ENCODE data around the gene OR52A5.
"Not testable (repeated sequence)": the region's sequence is repeated elsewhere in the genome, so short reads cannot be mapped to it uniquely, and the experiment has no call there.

OR52A5 gene

DNA sequence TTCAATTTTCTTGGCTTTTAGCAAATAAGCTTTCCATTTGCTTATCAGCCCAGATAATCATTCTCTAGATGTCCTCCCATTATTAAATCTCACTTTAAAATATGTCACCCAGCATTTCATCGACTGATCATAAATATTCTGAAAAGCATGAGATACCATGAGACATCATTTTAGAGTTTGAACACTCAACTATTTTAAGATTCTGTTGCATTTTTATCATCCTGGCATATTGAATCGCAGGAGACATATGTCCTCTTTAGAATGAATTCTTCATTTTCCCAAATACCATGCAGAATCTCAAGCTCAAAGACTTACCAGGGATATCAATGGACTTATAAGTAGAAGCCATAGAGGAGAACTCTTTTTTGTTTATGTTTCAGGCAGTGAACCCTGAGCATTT, at the start of gene OR52A5:
Gene OR52A5 (minus strand): TSS at position 361 of the 400 bp plus-strand sequence. CDS start 5,714 bp downstream, outside the sequence.
- DNase-seq (ENCODE audit: low read depth, low spot score) = no peak

DNA sequence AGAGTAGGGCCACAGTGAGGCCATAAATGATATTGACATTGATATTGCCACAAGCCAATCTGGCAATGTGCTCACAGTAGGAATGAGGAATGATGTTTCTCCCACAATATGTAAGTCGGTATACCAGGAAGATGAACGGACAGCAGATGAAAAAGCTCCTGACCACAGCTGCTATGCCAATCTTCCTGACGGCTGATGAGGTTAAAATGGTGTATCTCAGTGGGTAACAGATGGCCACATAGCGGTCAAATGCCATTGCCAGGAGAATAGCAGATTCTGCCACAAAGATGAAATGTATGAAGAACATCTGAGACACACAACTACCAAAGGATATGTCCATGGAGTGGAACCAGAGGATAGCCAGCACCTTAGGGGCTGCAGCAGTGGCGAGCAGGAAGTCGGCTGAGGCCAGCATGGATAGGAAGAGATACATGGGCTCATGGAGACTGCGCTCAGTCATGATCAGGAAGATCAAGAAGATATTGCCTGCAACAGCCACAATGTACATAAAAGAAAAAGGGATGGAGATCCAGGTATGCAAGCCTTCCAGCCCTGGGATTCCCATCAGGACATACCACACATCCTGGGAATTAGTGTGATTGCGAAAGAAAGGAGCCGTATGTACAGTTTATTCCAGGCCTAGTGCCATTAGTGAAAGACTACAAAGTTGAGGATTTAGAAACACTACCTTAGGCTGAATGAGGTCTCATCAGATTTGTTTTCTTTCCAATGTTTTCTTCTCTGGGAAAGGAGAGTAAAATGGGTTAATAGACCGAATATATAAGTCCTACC, 40.1 kb upstream of the OR52A5 start:
- DNase-seq (ENCODE audit: low read depth, low spot score) = no peak

DNA sequence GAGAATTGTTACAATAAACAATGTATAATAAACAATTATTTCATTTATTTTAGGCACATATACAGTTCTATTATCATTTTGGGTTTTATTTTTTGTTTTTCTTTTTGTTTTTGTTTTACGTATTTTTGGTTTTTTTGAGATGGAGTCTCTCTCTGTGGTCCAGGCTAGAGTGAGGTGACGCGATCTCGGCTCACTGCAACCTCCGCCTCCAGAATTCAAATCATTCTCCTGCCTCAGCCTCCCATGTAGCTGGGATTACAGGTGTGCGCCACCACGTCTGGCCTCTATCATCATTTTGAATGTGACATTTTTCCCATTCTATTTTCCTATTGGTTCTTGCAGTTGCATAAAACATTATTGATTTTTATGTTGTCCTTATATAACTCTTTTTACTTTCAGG, 36.8 kb upstream of the OR52A5 start:
- no peak for DNase-seq (ENCODE audit: low read depth, low spot score)

DNA sequence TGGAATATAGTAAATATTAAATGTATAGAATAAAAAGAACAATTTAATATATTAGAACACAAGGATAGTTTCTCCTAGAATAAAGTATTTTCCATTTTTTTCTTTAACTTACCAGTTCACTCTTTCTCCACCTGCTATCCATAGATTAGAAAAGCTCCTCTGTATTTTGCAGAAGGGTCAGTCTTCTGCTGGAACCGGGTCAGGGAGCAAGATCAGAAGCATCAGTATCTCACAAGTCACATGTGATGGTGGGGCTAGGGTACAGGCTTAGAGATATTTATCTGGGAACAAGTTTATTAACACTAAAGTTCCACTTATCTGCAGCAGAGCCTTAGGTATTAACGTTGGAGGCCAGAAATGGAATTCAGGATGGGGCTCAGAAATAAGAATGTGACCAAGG, 33.7 kb upstream of the OR52A5 start:
- no peak for DNase-seq (ENCODE audit: low read depth, low spot score)

DNA sequence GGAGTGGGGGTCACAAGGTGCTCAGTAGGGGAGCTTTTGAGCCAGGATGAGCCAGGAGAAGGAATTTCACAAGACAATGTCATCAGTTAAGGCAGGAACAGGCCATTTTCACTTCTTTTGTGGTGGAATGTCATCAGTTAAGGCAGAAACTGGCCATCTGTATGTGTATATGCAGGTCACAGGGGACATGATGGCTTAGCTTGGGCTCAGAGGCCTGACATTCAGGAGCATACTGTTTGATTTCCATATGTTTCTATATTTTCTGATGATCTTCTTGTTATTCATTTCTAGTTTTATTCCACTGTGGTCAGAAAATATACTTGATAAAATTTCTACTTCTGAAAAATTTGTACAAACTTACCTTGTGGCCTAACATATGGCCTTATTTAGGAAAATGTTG, 27.7 kb upstream of the OR52A5 start:
- DNase-seq (ENCODE audit: low read depth, low spot score) = not testable (repeated sequence)

DNA sequence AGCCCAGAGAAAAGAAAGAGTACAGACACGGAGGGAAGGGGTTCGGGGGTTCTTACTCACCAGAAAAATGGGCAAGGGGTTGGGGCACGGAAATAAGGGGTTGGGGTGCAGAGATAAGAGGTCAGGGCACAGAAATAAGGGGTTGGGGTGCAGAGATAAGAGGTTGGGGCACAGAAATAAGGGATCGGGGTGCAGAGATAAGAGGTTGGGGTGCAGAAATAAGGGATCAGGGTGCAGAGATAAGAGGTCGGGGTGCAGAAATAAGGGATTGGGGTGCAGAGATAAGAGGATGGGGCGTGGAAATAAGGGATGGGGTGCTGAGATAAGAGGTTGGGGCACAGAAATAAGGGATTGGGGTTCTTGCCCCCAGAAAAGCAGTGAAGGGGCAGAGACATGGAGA, 26.7 kb upstream of the OR52A5 start:
- DNase-seq (ENCODE audit: low read depth, low spot score) = not testable (repeated sequence)

DNA sequence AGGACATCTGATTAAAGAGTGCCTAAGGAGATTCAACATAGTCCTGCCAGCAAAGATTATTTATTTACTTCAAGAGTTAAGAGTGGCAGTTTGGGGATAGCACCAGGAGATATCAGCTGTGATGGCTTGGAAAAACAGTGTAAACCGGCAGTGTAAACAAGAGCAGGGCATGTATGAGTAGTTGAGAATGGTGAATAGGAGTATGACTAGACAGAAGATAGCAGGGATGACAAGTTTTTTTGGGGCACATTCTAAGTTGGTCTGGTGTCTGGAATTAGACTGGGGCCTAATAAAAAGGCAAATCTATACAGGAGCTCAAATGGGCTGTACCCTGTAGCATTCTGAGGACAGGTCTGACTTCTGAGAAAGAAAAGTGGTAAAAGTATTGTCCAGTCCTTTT, 22.9 kb upstream of the OR52A5 start:
- not testable (repeated sequence) for DNase-seq (ENCODE audit: low read depth, low spot score)

DNA sequence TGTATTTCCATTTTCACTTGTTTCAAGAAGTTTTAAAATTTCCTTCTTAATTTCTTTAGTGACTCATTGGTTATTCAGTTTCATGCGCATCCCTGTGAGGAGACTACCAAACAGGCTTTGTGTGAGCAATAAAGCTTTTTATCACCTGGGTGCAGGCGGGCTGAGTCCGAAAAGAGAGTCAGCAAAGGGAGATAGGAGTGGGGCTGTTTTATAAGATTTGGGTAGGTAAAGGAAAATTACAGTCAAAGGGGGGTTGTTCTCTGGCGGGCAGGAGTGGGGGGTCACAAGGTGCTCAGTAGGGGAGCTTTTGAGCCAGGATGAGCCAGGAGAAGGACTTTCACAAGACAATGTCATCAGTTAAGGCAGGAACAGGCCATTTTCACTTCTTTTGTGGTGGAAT, 22.1 kb upstream of the OR52A5 start:
- DNase-seq (ENCODE audit: low read depth, low spot score) = not testable (repeated sequence)

DNA sequence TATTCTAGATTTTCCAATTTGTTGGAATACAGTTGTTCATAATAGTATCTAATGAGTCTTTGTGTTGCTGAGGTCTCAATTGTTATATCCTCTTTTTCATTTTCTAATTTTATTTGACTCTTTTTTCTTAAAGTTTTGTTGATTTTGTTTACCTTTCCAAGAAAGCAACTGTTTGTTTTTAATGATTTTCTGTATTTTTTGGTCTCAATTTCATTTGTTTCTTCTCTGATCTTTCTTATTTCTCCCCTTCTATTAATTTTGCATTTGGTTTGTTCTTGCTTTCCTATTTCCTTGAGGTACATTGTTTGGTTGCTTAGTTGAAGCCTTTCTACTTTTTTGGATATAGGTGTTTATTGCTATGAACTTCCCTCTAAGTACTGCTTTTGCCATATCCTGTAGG, 21.6 kb upstream of the OR52A5 start:
- DNase-seq (ENCODE audit: low read depth, low spot score) = no peak

DNA sequence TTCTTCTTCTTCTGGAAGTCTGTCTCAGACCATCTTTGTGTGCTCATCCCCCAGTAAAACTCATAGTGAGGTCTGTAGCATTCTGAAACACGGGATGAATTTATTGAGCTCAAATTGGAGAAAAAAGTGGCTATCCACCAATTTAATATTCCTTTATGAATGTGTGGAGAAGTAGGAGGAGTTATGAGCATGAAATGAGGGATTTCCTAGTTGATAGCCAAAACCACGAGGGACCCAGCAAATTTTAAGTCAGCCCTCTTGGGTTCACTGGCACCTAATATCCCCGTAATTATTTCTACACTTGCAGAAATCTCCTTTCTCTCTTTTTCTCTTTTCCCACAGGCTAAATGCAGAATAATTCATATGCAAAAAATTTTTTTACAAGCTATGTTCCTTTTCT, 16.5 kb upstream of the OR52A5 start, which contains the start of gene OR52A1:
Gene OR52A1 (minus strand): TSS at position 101 of the 400 bp plus-strand sequence. CDS start 2,388 bp downstream, outside the sequence.
- no peak for DNase-seq (ENCODE audit: low read depth, low spot score)

DNA sequence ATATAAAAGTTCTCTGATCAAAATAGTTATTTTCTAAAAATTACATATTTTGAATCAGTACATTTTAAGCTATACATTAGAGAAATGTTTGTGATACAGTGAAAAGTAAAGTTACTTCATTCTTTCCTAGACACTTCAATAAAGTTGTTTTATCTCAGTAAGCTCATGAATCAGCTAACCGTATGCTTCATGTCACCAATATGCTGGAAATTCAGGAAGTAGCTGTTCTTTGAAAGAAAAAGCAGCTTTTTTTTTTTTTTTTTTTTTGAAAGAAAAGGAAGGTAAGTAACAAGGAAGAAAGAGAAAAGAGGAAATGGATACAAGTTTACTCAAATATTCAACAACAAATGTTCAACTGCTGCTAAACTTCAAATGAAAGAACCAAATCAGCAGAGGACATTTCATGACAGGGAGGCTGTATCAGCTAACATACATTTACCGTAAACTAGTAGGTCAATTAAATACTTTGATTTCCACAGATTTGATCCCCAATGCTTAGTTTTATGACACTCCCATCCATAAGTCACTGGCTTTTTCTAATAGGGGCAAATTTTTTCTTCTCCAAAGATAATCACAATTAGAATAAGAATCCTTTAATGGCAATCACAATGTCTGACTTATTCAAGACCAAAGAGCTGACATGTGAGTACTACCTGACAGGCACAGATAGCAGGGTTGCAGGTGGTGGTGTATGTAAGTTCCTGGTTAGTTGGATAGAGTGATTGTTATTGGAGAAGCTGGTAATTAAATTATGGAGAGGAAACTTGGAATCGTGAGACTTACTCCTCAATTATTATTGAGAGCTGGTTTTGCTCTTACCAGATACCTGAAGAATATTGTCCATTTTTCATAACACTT, 15.6 kb upstream of the OR52A5 start:
- DNase-seq (ENCODE audit: low read depth, low spot score) = no peak

DNA sequence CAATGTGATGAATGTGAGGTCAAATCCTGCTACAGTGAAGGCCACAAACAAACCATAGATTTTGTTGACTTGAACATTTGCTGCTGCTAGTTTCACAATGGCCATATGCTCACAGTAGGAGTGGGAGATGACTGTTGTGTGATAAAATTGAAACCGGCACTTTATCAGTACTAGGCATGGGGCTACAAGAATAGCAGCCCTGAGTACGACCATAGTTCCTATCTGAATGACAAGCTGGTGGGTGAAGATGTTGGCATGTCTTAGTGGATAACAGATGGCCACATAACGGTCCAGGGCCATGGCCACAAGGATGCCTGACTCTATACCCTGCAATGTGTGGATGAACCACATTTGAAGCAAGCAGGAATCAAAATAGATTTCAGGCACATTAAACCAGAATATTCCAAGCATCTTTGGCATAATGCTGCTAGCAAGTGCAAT, 13.6 kb upstream of the OR52A5 start:
- no peak for DNase-seq (ENCODE audit: low read depth, low spot score)

DNA sequence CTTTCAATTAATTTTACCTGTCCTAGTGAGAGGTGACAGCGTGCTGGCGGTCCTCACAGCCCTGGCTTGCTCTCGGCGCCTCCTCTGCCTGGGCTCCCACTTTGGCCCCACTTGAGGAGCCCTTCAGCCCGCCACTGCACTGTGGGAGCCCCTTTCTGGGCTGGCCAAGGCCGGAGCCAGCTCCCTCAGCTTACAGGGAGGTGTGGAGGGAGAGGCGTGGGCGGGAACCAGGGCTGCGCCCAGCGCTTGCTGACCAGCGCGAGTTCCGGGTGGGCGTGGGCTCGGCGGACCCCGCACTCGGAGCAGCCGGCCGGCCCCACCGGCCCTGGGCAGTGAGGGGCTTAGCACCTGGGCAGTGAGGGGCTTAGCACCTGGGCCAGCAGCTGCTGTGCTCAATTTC, 6.0 kb upstream of the OR52A5 start:
- DNase-seq (ENCODE audit: low read depth, low spot score) = not testable (repeated sequence)

DNA sequence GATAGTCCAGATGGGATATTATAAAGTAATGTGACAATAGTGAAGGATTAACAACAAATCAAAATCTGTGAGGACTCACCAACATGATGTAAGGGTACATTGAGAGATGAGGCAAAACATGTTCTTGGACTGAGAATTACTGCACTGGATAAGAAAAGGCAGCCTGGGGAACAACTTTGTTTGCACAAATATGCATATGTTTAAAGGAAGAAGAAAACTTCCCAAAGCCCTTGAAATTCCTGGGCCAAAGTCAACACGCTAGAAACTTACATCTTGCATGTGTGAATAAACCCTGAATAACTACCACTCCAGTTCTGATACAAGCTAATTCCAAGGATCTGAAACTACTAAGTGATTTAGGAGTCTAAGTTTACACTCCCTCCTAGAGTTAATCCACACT, 1.1 kb downstream of the OR52A5 start:
- DNase-seq (ENCODE audit: low read depth, low spot score) = peak; percentile 1

DNA sequence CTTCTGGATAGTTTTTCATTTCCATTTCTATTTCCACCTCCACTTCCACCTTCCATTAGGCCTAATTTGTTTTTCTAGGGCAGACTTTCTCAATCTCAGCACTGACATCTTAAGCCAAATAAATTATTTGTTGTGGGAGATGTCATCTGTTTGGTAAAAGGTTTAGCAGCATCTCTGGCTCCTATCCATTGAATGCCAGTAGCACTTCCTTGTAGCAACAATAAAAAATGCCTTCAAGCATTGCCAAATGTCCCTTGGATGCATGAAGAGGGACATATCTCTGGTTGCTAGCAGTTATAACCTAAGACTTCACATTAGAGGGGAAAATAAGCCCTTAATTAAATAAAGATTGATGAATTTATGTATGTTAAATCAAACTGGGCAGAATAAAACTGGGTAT, 1.9 kb downstream of the OR52A5 start:
- no peak for DNase-seq (ENCODE audit: low read depth, low spot score)

DNA sequence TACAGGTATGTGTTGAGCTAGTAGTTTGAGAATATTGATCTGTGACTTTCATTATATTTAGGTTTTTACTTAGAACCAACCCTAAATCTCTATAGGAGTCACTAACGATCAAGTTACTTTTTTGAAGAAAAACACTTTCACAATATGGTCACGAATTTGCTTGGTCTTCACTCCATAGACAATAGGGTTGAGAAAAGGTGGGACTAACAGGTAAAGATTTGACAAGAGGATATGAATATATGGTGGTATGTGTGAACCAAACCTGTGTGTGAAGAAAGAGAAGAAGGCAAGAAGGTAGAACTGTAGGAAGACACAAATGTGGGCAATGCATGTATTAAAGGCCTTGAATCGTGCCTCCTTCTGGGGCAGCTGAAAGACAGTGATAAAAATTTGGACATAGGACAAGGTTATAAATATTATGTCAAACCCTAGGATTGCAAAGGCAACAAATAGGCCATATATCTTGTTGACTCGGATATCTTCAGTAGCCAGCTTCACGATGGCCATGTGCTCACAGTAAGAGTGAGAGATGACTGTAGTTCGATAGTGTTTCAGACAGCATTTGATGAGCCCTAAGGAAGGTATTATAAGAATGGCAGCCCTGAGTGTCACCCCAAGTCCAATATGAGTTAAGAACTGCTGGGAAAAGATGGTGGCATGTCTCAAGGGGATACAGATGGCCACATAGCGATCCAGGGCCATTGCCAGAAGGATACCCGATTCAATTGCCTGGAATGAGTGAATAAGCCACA, 6.4 kb downstream of the OR52A5 start:
- DNase-seq (ENCODE audit: low read depth, low spot score) = no peak

DNA sequence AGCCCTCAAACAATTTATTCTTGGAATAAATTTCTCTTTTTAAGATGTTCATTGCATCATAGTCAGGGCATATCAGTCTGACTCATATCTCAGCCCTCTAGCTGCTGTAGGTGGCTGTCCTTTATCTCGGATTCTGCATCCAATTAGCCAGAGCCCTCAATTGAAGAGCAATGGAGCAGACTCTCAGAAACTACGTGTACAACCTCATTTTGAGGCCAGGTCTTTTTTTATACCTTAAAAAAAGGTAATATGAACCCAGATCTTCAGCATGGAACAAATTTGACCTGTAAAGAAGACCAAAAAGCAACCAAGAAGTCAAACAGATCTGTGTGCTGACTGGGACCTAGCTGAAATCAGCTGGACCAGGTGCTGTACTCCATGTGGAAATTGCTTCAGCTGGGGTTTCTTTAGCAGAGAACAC, 8.7 kb downstream of the OR52A5 start:
- DNase-seq (ENCODE audit: low read depth, low spot score) = no peak

DNA sequence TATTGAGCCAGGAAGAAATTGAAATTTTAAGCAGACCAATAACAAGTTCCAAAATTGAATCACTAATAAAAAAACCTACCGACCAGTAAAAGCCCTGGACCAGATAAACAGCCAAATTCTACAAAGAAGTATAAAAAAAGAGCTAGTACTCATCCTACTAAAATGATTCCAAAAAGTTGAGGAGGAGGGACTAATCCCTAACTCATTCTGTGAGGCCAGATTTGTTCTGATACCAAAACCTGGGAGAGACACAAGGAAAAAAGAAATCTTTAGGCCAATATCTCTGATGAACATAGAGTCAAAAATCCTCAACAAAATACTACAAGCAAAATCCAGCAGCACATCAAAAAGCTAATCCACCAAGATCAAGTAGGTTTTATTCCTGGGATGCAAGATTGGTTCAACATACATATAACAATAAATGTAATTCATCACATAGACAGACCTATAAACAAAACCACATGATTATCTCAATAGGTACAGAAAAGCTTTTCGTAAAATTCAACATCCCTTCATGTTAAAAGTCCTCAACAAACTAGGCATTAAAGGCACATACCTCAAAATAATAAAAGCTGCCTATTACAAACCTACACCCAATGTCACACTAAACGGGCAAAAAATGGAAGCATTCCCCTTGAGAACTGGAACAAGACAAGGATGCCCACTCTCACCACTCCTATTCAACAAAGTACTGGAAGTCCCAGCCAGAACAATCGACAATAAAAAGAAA, 13.1 kb downstream of the OR52A5 start:
- DNase-seq (ENCODE audit: low read depth, low spot score) = no peak

DNA sequence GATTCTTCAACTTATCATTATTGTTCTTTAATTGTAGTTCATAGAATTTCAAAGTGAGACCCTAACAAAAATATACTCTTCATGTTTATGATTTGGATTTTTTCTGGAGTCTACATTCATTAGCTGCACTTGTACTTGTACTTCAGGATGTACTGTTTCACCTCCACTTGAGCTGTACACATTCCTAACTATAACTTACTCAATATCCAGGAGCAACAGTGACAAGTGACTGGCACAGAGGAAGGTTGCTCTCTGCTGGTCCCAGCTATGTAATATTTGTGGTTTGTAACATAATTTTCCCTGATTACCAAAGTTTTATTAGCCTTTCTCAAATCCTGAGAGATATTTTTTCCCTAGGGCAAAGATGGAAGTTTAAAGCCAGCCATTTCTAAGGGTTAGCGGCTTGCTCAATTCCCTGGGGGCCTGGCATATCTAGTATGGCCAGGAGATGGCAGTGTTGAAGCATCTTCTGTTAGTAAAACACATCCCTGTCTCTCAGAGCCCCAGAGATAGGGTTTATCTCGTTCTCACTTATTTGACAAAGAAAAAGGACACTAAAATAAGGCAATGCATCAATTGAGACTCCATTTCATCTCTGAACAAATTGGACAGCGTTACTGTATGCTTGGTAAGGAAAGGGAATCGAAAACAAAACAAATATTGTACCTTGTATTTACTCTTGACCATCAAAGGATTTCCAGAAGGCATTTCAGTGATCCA, 14.2 kb downstream of the OR52A5 start:
- peak; percentile 75 for DNase-seq (ENCODE audit: low read depth, low spot score)

DNA sequence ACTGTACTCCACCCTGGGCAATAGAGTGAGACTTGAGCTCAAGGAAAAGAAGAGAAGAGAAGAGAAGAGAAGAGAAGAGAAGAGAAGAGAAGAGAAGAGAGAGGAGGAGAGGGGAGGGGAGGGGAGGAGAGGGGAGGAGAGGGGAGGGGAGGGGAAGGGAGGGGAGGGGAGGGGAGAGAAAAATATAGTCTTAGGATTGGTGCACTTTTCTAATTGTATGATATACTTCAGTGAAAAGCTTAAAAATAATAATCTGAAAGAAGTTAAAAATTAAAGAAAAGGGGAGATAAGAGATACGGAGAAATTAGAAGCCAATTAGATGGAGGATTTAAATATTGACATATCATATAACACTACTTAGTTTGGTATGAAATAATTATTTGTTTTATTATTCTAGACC, 19.3 kb downstream of the OR52A5 start:
- no peak for DNase-seq (ENCODE audit: low read depth, low spot score)

DNA sequence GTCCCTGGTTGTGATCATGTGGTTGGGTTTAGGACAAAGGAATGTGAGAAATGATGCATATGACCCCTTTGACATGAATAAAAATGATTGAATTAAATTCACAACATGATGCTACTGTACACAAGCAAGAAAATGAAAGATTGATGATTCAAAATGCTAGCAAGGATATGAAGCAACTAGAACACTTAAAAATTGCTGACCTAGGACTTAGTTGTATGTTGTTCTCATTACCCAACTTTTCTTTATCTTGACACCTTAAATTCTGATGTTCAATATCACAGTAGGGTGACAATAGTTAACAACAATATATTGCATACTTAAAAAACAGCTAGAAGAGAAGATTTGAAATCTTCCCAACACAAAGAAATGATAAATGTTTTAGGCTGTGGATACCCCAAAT, 20.6 kb downstream of the OR52A5 start:
- DNase-seq (ENCODE audit: low read depth, low spot score) = no peak
